BJ (cell line): ENCODE measurements around the gene TEX2. TPM values are rescaled to one million over a fixed set of nuclear protein-coding genes. Genes with fewer than 3 reads are reported as not detected.

Source experiments
- CTCF ChIA-PET: fragments of 350-600 bp; formaldehyde crosslinking; extraction: SDS; loops from one replicate; lab custom pipeline; 2021; ENCODE audit warnings: antibody characterized with exemption, inconsistent platforms; lab: Yijun Ruan, JAX
- POLR2A ChIA-PET: fragments of 300-600 bp; sonication (Branson Sonifier 250); formaldehyde crosslinking; extraction: SDS; loops from one replicate; lab custom pipeline; 2021; ENCODE audit warnings: antibody characterized with exemption; lab: Charles Lee
- DNase-seq: peaks from one replicate; pipeline ENCODE4 v3.0.0-alpha.2; 2011; ENCODE audit warnings: low read depth
- H3K27me3 ChIP-seq: 2 replicates; pipeline ENCODE4 v1.6.0; 2011; ENCODE audit warnings: low read length; ENCODE audit not compliant: control insufficient read depth, insufficient read depth
- H3K36me3 ChIP-seq: 2 replicates; pipeline ENCODE4 v1.5.1; 2011; ENCODE audit warnings: low read length; ENCODE audit not compliant: control insufficient read depth, insufficient read depth
- H3K4me3 ChIP-seq: 2 replicates; pipeline ENCODE4 v1.5.1; 2011; ENCODE audit warnings: low read depth, mild to moderate bottlenecking, control low read depth, low read length
- CTCF ChIP-seq: IDR thresholded peaks from 2 replicates; pipeline ENCODE4 v1.5.1; 2011; ENCODE audit warnings: low read depth, mild to moderate bottlenecking, control low read depth, inconsistent platforms, low read length, moderate library complexity; ENCODE audit not compliant: insufficient read depth
- polyA plus RNA-seq: library from polyadenylated mRNA; depleted of rRNA; stranded (reverse); fragments of >200 nt; gene quantifications from 2 replicates; pipeline ENCODE4 v1.2.3, GENCODE V29; 2011

Gene TEX2
- polyA plus RNA-seq, 1 experiment: 35.0 TPM

DNA sequence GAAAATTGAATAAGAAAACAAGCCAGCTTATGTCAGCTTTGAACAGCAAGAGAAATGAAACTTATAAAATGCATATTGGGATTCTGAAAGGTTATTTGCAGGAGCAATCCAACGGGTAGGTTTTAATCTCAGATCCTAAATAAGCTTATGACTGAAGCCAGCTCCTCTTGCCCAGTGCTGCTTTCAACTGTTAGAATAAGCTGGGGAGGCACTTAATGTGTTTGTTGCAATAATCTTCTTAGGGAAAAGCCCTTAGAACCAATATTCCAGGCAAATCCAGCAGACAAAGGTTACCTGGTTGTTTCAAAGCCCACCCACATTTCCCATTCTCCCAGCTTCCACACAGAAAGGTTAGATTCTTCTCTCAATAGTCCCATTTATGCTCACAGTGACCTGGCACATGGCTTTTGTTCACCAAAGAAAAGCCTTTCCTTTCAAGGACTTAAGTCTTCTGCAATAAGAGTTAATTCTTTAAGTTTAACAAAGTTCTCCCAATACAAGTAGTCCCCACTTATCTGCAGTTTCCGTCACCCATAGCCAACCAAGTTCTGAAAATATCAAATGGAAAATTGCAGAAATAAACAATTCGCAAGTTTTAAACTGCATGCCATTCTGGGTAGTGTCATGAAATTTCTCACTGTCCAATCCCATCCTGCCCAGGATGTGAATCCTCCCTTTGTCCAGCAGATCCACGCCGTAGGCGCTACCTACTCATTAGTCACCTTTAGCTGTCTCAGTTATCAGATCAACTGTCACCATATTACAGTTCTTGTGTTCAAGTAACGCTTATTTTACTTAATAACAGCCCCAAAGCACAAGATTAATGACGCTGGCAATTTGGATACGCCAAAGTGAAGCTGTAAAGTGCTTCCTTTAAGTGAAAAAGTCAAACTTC is 5.9 kb downstream of the TEX2 start:
- CTCF ChIA-PET: interaction anchor here (0.6 to 1.4 kb wide), 3 partner anchors 17 to 196 kb away, joined by 3 read pairs; no protein-coding TSS in a partner anchor
- no peaks in the 10 kb centered on the region for H3K36me3 ChIP-seq
- no peak overlapping the region for H3K4me3 ChIP-seq
- no peaks in the 10 kb centered on the region for H3K27me3 ChIP-seq
- POLR2A ChIA-PET: no interaction called here
- DNase-seq: no peak
- TF ChIP-seq CTCF: no peak

DNA sequence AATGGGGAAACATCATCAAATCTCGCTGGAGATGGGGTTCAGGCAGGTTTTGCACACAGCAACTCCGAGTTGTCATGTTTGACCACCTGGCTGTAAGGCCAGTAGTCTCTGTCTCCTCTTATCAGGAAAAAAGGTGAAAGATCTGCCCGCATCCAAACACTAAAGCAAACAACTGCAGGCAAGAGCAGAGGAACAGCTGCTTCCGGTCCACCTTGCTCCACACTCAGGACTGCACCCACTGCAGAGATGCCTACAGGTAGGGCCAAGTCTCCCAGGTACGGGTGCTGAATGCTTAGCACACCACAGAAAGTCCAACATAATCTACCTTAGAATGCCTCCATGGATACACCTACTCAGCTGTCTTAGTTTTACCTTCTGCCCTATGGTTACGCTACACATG is 7.3 kb downstream of the TEX2 start:
- no peak for TF ChIP-seq CTCF
- CTCF ChIA-PET: no interaction called here

DNA sequence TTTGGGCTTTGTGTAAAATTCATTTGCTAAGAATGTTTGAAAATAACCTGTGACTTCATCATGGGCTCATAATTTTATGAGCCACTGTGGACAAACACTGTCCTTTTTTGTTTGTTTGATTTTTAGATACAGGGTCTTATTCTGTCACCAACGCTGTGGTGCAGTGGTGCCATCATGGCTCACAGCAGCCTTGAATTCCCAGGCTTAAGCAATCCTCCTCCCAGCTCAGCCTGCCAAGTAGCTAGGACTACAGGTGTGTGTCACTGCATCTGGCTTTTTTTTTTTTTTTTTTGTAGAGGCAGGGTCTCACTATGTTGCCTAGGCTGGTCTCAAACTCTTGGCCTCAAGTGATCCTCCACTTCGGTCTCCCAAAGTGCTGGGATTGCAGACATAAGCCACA is 8.3 kb downstream of the TEX2 start:
- CTCF ChIA-PET: interaction anchor here (1.4 kb wide), 1 partner anchor 11 kb away, joined by 4 read pairs; no protein-coding TSS in a partner anchor
- no peak overlapping the region for H3K4me3 ChIP-seq
- no peaks in the 10 kb centered on the region for H3K27me3 ChIP-seq
- no peak for TF ChIP-seq CTCF
- H3K36me3 ChIP-seq: no peaks in the 10 kb centered on the region; the same call in 1 of the 2 replicates
- POLR2A ChIA-PET: no interaction called here
- no peak for DNase-seq

More for the DNA sequence above, 7.3 kb downstream of the TEX2 start:
- Histone ChIP-seq H3K36me3 (no peaks in the 10 kb centered on the region; the same call in 1 of the 2 replicates), H3K4me3 (no peak overlapping the region), H3K27me3 (no peaks in the 10 kb centered on the region)
- DNase-seq: no peak
- POLR2A ChIA-PET: no interaction called here

DNA sequence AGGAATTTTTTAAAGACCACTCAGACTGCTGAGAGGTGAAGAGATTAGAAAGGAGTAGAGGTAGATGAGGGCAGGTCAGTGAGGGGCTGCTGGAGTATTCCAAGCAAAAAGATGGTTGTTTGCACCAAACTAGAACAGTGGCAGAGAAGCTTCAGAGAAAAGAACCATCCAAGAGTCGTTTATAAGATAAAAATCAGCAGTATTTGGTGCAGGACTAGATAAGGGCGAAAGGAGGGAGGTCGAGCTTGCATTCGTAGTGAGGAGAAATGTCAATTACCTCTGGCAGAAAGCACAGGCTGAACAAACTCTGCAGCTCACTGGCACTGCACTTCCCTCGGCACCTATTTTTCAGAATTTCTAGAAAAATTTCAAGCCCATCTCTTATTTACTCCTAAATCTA is 9.6 kb downstream of the TEX2 start:
- no peak for DNase-seq
- ChIA-PET POLR2A (no interaction called here), CTCF (interaction anchor here (1.0 to 1.4 kb wide), 2 partner anchors 9 to 10 kb away, joined by 3 to 4 read pairs; no protein-coding TSS in a partner anchor)
- Histone ChIP-seq H3K36me3 (no peaks in the 10 kb centered on the region; the same call in 1 of the 2 replicates), H3K4me3 (no peak overlapping the region), H3K27me3 (no peaks in the 10 kb centered on the region)
- TF ChIP-seq CTCF: no peak

GRCh38 chr17:64252831-64253230 is 10.2 kb downstream of the TEX2 start:
- Histone ChIP-seq H3K4me3 (no peak overlapping the region), H3K27me3 (no peaks in the 10 kb centered on the region), H3K36me3 (no peaks in the 10 kb centered on the region; the same call in 1 of the 2 replicates)
- ChIA-PET CTCF (no interaction called here), POLR2A (no interaction called here)
- no peak for TF ChIP-seq CTCF
- no peak for DNase-seq
